Nephron (organoid): ENCODE measurements around the gene IL1A.

Experiments
- H3K27ac Mint-ChIP-seq, 3 experiments: 2 replicates each; pipeline ENCODE4 v1.8.0; 2020; ENCODE audit warnings: mixed read lengths in 3 of 3, mild to moderate bottlenecking in 2 of 3, moderate library complexity in 1 of 3
- H3K27me3 Mint-ChIP-seq: 2 replicates; pipeline ENCODE4 v1.8.0; 2021; ENCODE audit warnings: low read depth, mild to moderate bottlenecking, moderate library complexity, mixed read lengths
- H3K36me3 Mint-ChIP-seq: 2 replicates; pipeline ENCODE4 v1.8.0; 2020; ENCODE audit warnings: low read depth, mixed read lengths
- H3K4me1 Mint-ChIP-seq: 2 replicates; pipeline ENCODE4 v1.8.0; 2020; ENCODE audit warnings: mixed read lengths
- H3K4me3 Mint-ChIP-seq, 3 experiments: 2 replicates each; pipeline ENCODE4 v1.8.0; 2020; ENCODE audit warnings: mild to moderate bottlenecking in 3 of 3, mixed read lengths in 3 of 3, moderate library complexity in 2 of 3
- H3K9me3 Mint-ChIP-seq: 2 replicates; pipeline ENCODE4 v1.8.0; 2020; ENCODE audit warnings: mixed read lengths
- TF ChIP-seq, protein P1 (sequence below), 3 experiments: fragments of 200-600 bp; sonication (generic); IDR thresholded peaks; one replicate each; pipeline ENCODE4 v1.5.0; 2021; ENCODE audit warnings: antibody characterized with exemption in 3 of 3; ENCODE audit not compliant: unreplicated experiment in 3 of 3

IL1A gene

DNA sequence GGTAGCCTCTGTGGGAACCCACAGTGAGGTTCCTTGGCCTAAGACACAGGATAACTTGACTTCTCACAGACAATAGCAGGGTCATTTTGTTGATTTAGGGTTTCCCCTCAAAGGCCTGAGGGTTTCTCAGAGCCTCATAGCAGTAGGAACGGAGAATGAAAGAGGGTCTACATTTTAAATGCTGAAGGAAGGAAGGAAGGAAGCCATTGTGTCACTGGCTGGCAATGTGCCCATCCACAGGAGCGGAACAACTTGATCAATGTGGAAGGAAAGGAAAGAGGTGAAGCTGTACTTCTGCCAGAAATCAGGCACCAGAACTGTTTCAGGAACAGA is 47.2 kb upstream of the IL1A start:
- H3K9me3 Mint-ChIP-seq = no peaks in the 10 kb centered on the region
- peaks cover 15% of the 10 kb centered on the region for H3K4me1 Mint-ChIP-seq
- no peak overlapping the region for H3K4me3 Mint-ChIP-seq
- no peaks in the 10 kb centered on the region for H3K36me3 Mint-ChIP-seq
- peaks cover 23% of the 10 kb centered on the region for H3K27me3 Mint-ChIP-seq
- peak overlapping the region; percentile 17 to 85 (median 18) for H3K27ac Mint-ChIP-seq
- TF ChIP-seq, protein P1, sequence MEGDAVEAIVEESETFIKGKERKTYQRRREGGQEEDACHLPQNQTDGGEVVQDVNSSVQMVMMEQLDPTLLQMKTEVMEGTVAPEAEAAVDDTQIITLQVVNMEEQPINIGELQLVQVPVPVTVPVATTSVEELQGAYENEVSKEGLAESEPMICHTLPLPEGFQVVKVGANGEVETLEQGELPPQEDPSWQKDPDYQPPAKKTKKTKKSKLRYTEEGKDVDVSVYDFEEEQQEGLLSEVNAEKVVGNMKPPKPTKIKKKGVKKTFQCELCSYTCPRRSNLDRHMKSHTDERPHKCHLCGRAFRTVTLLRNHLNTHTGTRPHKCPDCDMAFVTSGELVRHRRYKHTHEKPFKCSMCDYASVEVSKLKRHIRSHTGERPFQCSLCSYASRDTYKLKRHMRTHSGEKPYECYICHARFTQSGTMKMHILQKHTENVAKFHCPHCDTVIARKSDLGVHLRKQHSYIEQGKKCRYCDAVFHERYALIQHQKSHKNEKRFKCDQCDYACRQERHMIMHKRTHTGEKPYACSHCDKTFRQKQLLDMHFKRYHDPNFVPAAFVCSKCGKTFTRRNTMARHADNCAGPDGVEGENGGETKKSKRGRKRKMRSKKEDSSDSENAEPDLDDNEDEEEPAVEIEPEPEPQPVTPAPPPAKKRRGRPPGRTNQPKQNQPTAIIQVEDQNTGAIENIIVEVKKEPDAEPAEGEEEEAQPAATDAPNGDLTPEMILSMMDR (IDR thresholded peaks at IDR 0.05; ENCODE audit: unreplicated experiment in 3 of 3) = no peak

DNA sequence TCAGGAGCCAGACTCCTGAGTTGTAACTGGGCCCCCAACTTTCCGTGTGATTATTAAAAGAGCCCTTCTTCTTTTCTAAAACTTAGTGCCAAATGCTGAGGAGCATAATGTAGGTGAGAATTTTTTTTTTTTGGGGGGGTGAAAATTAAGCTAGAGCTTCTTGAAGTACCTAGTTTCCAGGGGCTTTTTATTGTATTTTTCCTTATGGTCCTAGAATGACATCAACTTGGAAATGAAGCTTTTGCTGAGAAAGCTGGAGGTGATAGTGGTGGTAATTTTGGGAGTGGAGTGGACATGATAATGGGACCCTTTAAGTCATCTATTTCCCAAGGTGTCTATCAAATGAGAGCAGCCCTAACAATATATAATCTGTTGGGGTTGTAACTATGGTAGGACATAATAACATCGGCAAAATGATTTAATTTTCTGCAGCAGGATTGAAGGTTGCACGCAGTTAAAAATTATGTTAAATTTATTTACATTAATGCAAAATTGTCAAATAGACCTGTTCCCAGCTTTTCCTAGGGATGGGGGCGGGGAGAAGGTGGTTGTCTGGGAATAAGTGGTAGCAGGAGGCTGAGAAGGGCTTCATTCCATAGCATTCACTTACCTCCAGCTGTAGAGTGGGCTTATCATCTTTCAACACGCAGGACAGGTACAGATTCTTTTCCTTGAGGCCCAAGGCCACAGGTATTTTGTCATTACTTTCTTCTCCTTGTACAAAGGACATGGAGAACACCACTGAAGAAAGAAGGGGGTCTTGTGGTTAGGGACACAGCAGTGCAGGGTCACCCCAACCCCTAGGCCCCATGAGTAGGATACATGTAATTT is 46.6 kb upstream of the IL1A start:
- TF ChIP-seq, protein P1 (IDR thresholded peaks at IDR 0.05; ENCODE audit: unreplicated experiment in 3 of 3) = no peak
- peaks cover 19% of the 10 kb centered on the region for H3K27me3 Mint-ChIP-seq
- no peaks in the 10 kb centered on the region for H3K9me3 Mint-ChIP-seq
- H3K4me1 Mint-ChIP-seq = peaks cover 15% of the 10 kb centered on the region
- H3K36me3 Mint-ChIP-seq = no peaks in the 10 kb centered on the region
- no peak overlapping the region for H3K4me3 Mint-ChIP-seq
- H3K27ac Mint-ChIP-seq = peak overlapping the region in 2 of 3 experiments; percentile 18 to 85

DNA sequence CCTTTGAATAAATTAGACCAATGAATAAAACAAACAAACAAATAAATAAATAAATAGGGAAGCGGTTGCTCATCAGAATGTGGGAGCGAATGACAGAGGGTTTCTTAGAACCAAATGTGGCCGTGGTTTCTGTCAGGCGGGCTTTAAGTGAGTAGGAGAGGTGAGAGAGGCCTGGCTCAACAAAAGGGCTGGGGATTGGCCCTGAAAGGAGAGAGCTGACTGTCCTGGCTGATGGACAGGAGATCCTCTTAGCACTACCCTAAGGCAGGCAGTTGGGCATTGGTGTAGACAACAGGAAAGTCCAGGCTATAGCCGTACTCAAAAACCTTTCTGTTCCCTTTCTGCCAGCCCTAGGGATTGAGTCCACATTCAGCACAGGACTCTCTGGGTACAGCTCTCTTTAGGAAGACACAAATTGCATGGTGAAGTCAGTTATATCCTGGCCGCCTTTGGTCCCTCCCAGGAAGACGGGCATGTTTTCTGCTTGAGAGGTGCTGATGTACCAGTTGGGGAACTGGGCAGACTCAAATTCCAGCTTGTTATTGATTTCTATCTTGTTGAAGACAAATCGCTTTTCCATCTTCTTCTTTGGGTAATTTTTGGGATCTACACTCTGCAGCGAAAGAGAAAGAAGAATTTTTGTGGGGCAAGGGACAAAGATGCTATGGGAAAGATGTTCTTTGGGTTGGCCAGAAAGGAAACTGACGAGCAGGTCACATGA is 45.8 kb upstream of the IL1A start:
- H3K9me3 Mint-ChIP-seq = no peaks in the 10 kb centered on the region
- peaks cover 21% of the 10 kb centered on the region for H3K27me3 Mint-ChIP-seq
- no peaks in the 10 kb centered on the region for H3K36me3 Mint-ChIP-seq
- no peak overlapping the region for H3K27ac Mint-ChIP-seq
- TF ChIP-seq, protein P1 (IDR thresholded peaks at IDR 0.05; ENCODE audit: unreplicated experiment in 3 of 3) = no peak
- peaks cover 15% of the 10 kb centered on the region for H3K4me1 Mint-ChIP-seq
- H3K4me3 Mint-ChIP-seq = no peak overlapping the region

DNA sequence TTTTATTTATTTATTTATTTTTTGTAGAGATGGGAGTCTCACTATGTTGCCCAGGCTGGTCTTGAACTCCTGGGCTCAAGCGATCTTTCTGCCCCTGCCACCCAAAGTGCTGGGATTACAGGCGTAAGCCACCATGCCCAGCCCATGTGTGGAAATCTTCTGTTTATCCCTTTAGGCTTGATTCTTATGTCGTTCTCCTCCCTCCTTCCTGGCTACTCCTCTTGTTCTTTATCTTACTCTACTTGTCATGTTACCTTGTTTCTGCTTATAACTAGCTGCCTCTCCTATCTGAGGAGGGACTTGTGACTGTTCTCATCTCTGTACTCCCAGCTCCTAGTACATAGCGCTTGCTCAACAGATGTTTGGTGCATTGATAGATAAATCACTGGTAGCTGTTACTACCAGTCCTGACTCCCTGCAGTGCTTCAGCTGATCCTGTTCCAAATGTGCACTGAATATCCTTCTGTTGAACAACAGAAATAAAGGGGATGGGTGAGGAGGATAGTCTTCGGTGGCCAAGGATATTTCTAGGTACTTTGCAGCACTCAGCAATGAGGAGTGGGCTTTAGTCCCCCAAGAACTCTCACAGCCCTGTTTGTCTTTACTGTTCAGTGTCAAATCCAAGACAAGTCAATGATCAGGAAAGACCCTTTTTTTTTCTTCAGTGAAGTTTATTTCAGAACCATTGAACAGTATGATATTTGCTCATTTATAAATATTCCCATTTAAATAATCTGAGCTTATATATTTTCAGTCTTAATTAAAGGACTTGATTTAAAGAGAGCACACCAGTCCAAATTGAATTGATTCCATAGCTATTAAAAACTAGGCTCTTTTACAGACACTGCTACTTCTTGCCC is 45.0 kb upstream of the IL1A start:
- Mint-ChIP-seq H3K36me3 (no peaks in the 10 kb centered on the region), H3K4me1 (peaks cover 13% of the 10 kb centered on the region), H3K9me3 (no peaks in the 10 kb centered on the region), H3K4me3 (no peak overlapping the region), H3K27me3 (peaks cover 24% of the 10 kb centered on the region), H3K27ac (no peak overlapping the region)
- TF ChIP-seq, protein P1 (IDR thresholded peaks at IDR 0.05; ENCODE audit: unreplicated experiment in 3 of 3) = no peak

DNA sequence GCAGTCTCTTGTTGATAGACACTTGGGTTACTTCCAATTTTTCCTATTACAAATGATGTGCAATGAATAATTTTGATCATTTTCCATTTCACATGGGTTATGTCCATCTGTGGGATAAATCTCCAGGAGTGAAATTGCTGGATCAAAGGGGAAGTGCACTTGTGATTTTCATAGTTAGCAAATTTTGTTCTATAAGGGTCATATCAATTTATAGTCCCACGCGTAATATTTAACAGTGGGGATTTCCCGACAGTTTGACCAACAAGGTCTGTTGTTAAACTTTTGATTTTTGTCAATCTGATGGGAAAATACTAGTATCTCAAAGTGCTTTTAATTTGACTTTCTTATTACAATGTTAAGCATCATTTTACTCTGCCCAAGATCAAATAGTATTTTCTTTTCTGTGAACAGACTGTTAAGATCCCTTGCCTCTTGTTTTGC is 44.0 kb upstream of the IL1A start:
- TF ChIP-seq, protein P1 (IDR thresholded peaks at IDR 0.05; ENCODE audit: unreplicated experiment in 3 of 3) = no peak
- Mint-ChIP-seq H3K9me3 (no peaks in the 10 kb centered on the region), H3K36me3 (no peaks in the 10 kb centered on the region), H3K4me1 (peaks cover 9% of the 10 kb centered on the region), H3K27me3 (peaks cover 28% of the 10 kb centered on the region), H3K27ac (no peak overlapping the region), H3K4me3 (no peak overlapping the region)
